GM21526 (cell line): ENCODE data around the gene MRM2.
A peak's percentile ranks its signal among the peaks of the same experiment; 100 is the strongest.

ENCODE experiments used
- ATAC-seq: cut with Tn5 transposase; IDR thresholded peaks from one replicate; pipeline ENCODE4 v1.9.1; 2021; ENCODE audit warnings: moderate library complexity; ENCODE audit not compliant: unreplicated experiment, low FRiP score

The MRM2 gene

GRCh38 chr7:2241580-2242540 is at the start of gene MRM2, which contains the start of gene NUDT1:
Gene MRM2, minus strand, starts transcription at chr7:2242205. Its CDS starts 36 bp downstream, at chr7:2242169.
Gene NUDT1, plus strand, starts transcription at chr7:2242226. Its CDS starts 2,349 bp downstream, at chr7:2244575.
- ATAC-seq, result peak; percentile 51

GRCh38 chr7:2290877-2291276 is 48.9 kb upstream of the MRM2 start:
- no peak for ATAC-seq

GRCh38 chr7:2289621-2290020 is 47.6 kb upstream of the MRM2 start:
- no peak for ATAC-seq

DNA sequence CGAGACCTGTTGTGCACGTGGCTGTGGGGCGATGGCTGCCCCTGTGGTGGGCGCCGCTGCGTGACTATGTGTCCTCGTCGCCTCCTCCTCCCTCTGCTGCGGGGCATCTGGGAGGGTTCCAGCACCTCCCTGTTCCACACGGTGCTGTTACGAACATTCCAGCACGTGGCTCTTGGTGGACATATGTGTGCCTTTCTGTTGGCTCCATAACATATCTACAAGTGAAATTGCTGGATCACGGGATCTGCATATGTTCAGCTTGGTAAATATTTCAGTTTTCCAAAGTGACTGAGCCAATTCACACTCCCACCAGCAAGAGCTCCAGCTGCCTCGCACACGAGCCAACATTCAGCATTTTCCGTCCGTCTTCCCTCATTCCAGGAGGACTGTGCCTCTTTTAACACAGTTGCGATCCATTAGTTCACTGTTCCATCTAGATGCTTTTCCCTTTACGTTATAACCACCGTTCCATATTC is 47.1 kb upstream of the MRM2 start:
- no peak for ATAC-seq

- ATAC-seq, result no peak
Observed at GRCh38 chr7:2288503-2288902, 46.5 kb upstream of the MRM2 start.

GRCh38 chr7:2287745-2288144 is 45.7 kb upstream of the MRM2 start:
- no peak for ATAC-seq

- no peak for ATAC-seq
Observed at GRCh38 chr7:2283074-2283473, 41.1 kb upstream of the MRM2 start.

DNA sequence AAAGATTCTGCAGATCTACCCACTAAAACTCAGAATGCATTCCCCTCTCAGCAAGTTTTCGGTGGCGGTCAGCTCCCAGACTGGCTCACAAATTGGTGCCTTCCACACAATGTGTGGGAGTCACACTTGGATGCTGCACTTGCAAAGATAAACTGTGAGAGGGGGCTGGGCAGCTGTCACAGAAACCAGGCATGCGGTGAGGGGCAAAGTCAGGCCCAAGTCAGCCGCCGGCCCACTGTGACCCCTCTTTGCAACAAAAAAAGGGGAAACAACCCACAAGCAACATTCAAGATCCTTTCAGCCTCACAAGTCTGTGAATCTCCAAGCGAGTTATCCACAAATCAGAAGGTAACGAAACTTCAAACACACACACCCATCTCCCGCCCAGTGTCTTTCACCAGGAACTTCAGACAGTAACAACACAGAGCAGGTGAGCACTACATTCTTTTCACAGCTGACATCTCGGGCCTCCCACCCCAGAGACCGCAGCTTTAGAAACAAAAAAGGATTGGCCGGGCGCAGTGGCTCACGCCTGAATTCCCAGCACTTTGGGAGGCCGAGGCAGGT is 40.3 kb upstream of the MRM2 start:
- ATAC-seq, result no peak

- ATAC-seq, result no peak
Observed at GRCh38 chr7:2281541-2281940, 39.5 kb upstream of the MRM2 start.

DNA sequence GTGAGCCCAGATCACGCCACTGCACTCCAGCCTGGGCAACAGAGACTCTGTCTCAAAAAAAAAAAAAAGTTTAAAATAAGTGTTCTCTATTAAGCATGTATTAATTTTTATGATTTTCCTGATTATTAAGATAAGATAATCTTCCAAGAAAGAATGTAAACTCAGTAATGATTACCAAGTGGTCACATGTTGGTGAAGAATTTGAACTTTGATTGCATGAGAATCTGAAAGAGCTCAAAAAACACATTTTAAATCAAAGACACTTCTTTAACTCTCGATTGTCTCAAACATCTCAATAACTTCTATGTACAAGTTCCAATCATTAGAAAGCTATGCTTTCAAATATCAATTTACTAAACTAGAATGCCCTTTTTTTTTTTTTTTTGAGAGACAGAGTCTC is 38.4 kb upstream of the MRM2 start:
- no peak for ATAC-seq

GRCh38 chr7:2279896-2280295 is 37.9 kb upstream of the MRM2 start:
- ATAC-seq, result no peak

DNA sequence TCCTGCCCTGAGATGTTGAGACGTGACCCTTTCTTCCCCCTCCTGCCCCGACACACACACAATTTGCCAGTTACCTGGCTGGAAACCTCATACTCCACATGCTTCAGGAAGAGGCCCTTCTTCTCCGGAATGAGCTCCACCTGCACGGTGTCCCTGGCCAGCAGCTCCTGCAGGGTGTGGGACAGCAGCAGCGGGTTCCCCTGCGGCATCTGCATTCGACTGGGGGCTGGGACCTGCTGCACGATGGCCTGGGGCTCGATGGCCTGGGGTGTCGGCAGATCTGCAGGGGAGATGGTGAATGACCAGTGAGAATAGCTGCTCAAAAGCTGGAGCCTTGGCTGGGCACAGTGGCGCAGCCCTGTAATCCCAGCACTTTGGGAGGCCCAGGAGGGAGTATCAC is 36.0 kb upstream of the MRM2 start:
- ATAC-seq, result no peak

DNA sequence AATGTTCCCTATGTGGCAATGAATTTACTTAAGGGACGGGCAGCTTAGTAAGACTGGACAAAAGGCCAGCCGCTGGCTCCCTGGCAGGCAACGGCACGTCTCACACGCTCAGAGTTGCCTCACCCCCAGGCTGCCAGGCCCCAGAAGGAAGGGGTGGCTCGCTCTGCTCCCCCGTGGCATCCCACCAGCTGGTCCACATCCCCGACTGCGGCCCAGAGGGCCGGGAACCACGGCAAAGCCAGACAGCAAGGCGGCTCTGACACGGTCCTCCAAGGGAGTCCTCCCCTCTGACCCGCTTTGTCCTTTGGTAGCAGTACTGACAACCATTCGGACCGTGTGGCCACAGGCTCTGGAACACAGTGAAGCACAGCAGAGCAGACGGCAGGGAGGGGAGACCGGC is 34.1 kb upstream of the MRM2 start:
- no peak for ATAC-seq

DNA sequence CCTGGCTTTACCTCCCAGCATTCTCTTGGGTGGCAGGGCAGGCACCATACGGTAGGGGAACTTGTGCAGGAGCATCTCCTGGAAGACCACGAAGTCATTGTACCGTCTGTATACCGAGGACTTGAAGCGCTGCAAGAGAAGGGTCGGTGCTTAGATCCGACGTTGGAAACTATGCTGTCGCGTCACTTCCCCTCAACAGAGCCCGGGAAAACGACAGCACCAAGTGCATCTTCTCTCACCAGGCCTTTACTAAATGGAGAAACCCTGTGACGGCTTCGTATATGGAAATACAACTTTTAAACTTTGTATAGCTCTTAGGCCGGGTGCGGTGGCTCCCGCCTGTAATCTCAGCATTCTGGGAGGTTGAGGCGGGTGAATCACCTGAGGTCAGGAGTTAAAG is 33.1 kb upstream of the MRM2 start:
- ATAC-seq, result no peak

DNA sequence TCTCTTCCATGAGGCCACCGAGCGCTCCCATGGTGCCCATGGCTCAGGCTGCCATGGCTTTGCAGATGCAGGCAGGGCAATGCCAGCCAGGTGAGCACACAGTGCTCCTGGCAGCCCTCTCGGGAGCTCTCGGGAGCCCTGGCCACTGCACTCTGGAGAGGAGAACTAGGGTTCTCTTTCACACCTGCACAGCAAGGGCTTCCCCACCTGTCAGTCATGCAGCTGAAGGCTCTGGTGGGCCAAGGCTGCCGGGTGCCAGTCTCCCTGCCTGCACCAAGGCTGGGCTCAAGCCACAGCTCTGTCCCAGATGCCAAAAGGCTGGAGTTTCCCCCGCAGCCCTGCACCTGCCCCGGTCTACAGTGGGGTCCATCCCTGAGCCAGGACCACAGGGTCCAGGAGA is 32.7 kb upstream of the MRM2 start:
- ATAC-seq, result no peak

- no peak for ATAC-seq
Observed at GRCh38 chr7:2273866-2274265, 31.9 kb upstream of the MRM2 start.

DNA sequence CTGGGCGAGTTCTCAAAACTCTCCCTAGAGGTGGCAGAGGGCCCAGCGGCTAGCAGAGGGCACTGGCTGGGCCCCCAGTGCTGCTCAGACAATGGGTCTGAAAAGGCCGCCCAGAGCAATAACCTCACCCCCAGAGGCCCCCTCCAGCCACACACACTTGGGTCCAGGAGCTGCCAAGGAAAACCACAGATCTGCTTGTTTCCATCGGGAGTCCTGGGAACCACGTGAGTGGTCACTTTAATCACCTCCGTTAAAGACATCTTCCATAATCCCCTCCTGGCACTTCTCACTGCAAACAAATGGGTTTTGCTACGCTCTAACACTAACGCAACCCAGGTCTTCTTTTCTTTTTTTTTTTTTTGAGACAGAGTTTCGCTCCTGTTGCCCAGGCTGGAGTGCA is 30.0 kb upstream of the MRM2 start:
- ATAC-seq, result no peak

GRCh38 chr7:2271273-2272026 is 29.4 kb upstream of the MRM2 start:
- no peak for ATAC-seq

- ATAC-seq, result no peak
Observed at GRCh38 chr7:2270495-2270894, 28.5 kb upstream of the MRM2 start.

DNA sequence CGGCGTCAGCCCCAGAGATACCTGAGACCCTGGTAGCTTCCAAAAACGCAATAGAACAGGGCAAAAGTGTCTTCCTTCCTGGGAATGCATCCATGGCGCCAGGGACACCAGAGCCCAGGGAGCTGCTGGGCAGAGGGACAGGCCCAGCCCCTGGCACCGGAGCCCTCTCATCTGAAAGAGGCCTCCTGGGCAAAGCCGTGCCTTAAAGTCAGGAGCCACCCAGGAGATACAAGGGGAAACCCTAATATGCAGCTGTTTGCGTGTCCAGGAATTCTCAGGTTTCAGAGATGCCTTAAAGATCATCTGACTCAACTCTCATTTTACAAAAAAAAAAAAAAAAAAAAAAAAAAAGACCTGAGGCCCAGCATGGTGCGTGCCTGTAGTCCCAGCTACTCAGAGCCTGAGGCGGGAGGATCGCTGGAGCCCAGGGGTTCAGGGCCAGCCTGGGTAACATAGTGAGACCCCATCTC is 28.0 kb upstream of the MRM2 start:
- ATAC-seq, result no peak
